ENCODE measurements around the gene BGLAP.
A peak's percentile ranks its signal among the peaks of the same experiment; 100 is the strongest.

The BGLAP gene

DNA sequence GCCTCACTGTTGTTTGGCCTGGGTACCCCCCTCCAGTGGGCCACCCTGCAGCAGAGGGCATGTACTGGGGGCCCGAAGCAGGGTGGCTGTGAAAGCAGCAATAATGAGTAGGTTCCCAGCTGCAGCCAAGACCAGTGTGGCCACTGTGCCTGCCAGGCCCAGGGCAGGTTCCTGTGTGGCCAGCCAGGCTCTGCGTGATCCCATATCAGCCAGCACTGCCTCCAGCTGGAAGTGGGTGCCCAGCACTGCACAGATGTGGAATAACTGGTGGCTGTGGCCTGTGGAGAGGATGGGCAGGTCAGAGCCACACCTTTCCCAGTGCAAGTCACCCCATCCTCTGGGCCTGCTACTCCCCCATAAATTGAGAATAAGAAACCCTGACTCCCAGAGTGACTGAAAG, 2.1 kb downstream of the BGLAP start:
- no peak overlapping the region for H3K4me3 ChIP-seq (ENCODE audit: low read length)
- no peak overlapping the region for H3K4me2 ChIP-seq (ENCODE audit: low read length)
- no peaks in the 10 kb centered on the region for H4K20me1 ChIP-seq (ENCODE audit: control insufficient read depth, insufficient read depth, low read depth, low read length)
- no peaks in the 10 kb centered on the region for H3K79me2 ChIP-seq (ENCODE audit: control insufficient read depth, low read length)
- H3K9me3 ChIP-seq (ENCODE audit: control insufficient read depth, insufficient read depth, low read length), result no peaks in the 10 kb centered on the region
- H3K27ac ChIP-seq (ENCODE audit: low read depth, low read length), result no peak overlapping the region
- peaks cover 9% of the 10 kb centered on the region for H3K36me3 ChIP-seq (ENCODE audit: control insufficient read depth, low read length)
- peaks cover 11% of the 10 kb centered on the region for H3K27me3 ChIP-seq (ENCODE audit: control insufficient read depth, low read length)
- no peaks in the 10 kb centered on the region for H3K9me2 ChIP-seq (replicated peaks; ENCODE audit: control insufficient read depth, low read length)
- peaks cover 6% of the 10 kb centered on the region for H3F3A ChIP-seq (ENCODE audit: control insufficient read depth, insufficient read depth)
- TF ChIP-seq, protein P1, sequence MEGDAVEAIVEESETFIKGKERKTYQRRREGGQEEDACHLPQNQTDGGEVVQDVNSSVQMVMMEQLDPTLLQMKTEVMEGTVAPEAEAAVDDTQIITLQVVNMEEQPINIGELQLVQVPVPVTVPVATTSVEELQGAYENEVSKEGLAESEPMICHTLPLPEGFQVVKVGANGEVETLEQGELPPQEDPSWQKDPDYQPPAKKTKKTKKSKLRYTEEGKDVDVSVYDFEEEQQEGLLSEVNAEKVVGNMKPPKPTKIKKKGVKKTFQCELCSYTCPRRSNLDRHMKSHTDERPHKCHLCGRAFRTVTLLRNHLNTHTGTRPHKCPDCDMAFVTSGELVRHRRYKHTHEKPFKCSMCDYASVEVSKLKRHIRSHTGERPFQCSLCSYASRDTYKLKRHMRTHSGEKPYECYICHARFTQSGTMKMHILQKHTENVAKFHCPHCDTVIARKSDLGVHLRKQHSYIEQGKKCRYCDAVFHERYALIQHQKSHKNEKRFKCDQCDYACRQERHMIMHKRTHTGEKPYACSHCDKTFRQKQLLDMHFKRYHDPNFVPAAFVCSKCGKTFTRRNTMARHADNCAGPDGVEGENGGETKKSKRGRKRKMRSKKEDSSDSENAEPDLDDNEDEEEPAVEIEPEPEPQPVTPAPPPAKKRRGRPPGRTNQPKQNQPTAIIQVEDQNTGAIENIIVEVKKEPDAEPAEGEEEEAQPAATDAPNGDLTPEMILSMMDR (IDR thresholded peaks at IDR 0.05; ENCODE audit: low read depth, low read length, poor library complexity, severe bottlenecking), result no peak
- no peak for TF ChIP-seq EZH2phosphoT487 (IDR thresholded peaks at IDR 0.05; ENCODE audit: borderline replicate concordance, low read length)
- H3K4me1 ChIP-seq (ENCODE audit: control insufficient read depth, low read length), result peaks cover 27% of the 10 kb centered on the region

DNA sequence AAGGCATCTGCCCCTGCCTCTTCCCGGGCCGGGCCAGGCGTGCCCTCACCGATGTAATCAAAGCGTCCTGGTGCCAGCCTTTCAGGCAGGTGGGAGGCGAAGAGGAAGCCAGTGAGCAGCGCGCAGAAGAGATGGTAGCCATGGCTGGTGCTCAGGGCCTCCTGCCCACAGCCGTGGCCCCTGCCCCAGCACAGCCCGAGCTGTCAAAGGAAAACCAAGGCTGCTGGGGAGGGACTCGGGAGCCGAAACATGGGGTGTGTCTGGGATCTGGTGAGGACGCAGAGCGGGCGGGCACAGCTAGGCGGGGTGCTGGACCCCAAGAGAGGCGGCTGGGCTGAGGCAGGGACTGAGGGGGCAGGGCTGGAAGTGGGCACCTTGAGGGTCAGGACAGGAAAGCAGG, 2.7 kb downstream of the BGLAP start:
- peak overlapping the region; percentile 74 for H3K4me2 ChIP-seq (ENCODE audit: low read length)
- H3K36me3 ChIP-seq (ENCODE audit: control insufficient read depth, low read length), result peaks cover 8% of the 10 kb centered on the region
- peaks cover 11% of the 10 kb centered on the region for H3K27me3 ChIP-seq (ENCODE audit: control insufficient read depth, low read length)
- TF ChIP-seq, protein P1 (IDR thresholded peaks at IDR 0.05; ENCODE audit: low read depth, low read length, poor library complexity, severe bottlenecking), result no peak
- TF ChIP-seq EZH2phosphoT487 (IDR thresholded peaks at IDR 0.05; ENCODE audit: borderline replicate concordance, low read length), result no peak
- H3K9me3 ChIP-seq (ENCODE audit: control insufficient read depth, insufficient read depth, low read length), result no peaks in the 10 kb centered on the region
- H3K4me3 ChIP-seq (ENCODE audit: low read length), result no peak overlapping the region
- peaks cover 27% of the 10 kb centered on the region for H3K4me1 ChIP-seq (ENCODE audit: control insufficient read depth, low read length)
- no peaks in the 10 kb centered on the region for H4K20me1 ChIP-seq (ENCODE audit: control insufficient read depth, insufficient read depth, low read depth, low read length)
- no peaks in the 10 kb centered on the region for H3K9me2 ChIP-seq (replicated peaks; ENCODE audit: control insufficient read depth, low read length)
- H3K27ac ChIP-seq (ENCODE audit: low read depth, low read length), result no peak overlapping the region
- H3K79me2 ChIP-seq (ENCODE audit: control insufficient read depth, low read length), result no peaks in the 10 kb centered on the region
- peaks cover 6% of the 10 kb centered on the region for H3F3A ChIP-seq (ENCODE audit: control insufficient read depth, insufficient read depth)

DNA sequence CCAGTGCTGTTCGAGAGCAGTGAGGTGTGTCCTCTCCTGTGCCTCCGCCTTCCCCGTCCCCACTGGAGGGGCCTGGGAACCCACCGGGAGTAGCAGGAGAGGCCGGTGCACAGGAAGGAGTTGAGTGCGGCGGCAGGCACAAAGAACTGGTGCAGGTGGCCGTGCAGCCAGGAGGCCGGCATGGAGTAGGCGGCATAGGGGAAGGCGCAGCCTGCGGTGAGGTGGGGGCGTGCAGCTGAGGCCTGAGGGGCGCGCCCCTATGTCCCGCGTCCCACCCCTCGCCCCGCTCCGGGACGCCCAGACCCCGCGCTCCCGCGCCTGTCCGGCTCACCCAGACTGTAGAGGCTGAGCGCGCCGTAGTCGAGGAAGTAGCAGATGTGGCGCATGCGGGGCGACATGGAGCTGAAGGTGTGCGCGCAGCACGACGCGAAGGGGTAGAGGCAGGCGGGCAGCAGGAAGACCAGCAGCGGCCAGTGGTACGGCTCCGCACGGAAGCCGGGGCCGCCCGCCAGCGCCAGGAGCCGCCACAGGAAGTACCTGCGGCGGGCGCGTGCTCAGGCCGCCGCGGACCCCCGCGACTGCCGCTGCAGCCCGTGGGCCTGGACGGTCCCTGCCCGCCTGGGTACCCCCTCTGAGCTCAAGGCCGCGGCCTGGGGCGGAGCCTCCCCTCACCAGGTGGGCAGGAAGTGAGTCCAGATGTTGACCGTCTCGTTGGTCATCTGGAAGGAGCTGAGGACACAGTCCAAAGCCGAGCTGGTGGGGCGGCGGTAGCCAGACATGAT, 3.7 kb downstream of the BGLAP start:
- Histone ChIP-seq H3K9me2 (replicated peaks; ENCODE audit: control insufficient read depth, low read length) (no peaks in the 10 kb centered on the region), H3K4me2 (ENCODE audit: low read length) (peak overlapping the region; percentile 74), H3K4me1 (ENCODE audit: control insufficient read depth, low read length) (peaks cover 27% of the 10 kb centered on the region), H3K4me3 (ENCODE audit: low read length) (peak overlapping the region; percentile 64), H3K36me3 (ENCODE audit: control insufficient read depth, low read length) (peaks cover 14% of the 10 kb centered on the region), H3K27me3 (ENCODE audit: control insufficient read depth, low read length) (peaks cover 11% of the 10 kb centered on the region), H3K27ac (ENCODE audit: low read depth, low read length) (no peak overlapping the region), H4K20me1 (ENCODE audit: control insufficient read depth, insufficient read depth, low read depth, low read length) (no peaks in the 10 kb centered on the region), H3K9me3 (ENCODE audit: control insufficient read depth, insufficient read depth, low read length) (no peaks in the 10 kb centered on the region), H3K79me2 (ENCODE audit: control insufficient read depth, low read length) (no peaks in the 10 kb centered on the region), H3F3A (ENCODE audit: control insufficient read depth, insufficient read depth) (peaks cover 6% of the 10 kb centered on the region)
- no peak for TF ChIP-seq EZH2phosphoT487 (IDR thresholded peaks at IDR 0.05; ENCODE audit: borderline replicate concordance, low read length)
- TF ChIP-seq, protein P1 (IDR thresholded peaks at IDR 0.05; ENCODE audit: low read depth, low read length, poor library complexity, severe bottlenecking), result no peak
